ENCODE data around the gene WNT8A. TPM values are rescaled to one million over a fixed set of nuclear protein-coding genes. Genes with fewer than 3 reads are reported as not detected.
"Not testable (repeated sequence)": the region's sequence is repeated elsewhere in the genome, so short reads cannot be mapped to it uniquely, and the experiment has no call there.

The WNT8A gene
- total RNA-seq, 2 experiments from 2014 or later: not detected

DNA sequence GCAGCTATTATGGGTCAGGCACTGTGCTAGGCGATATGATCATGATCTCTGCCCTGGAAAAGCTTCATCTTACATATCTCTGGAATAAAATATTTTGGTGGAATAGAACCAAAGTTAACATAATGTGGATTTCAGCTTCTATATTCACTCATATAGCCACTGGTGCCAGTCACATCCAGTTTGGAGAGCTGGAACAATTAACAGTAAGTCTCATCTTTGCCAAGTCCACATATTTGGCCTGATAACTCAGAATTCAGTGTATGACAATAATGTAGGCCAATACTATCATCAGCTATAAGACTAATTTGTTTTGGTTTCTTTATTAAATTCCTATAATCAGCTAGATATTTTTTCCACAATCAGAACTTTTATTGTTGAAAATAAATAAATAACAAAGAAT lies 45.0 kb upstream of the WNT8A start:
- Mint-ChIP-seq H3K9me3 (no peaks in the 10 kb centered on the region), H3K27ac (no peak overlapping the region), H3K4me1 (ENCODE audit: low read depth) (peaks cover 12% of the 10 kb centered on the region), H3K27me3 (no peaks in the 10 kb centered on the region), H3K36me3 (ENCODE audit: low read depth) (no peaks in the 10 kb centered on the region), H3K4me3 (no peak overlapping the region)
- intact Hi-C loops (cut with micrococcal nuclease): no loop called here
- ChIA-PET POLR2A (interaction anchor here (0.8 to 1.0 kb wide), 2 partner anchors 18 to 41 kb away, joined by 3 to 4 read pairs; no protein-coding TSS in a partner anchor), CTCF (interaction anchor here (0.8 to 8.5 kb wide), 8 partner anchors 13 to 260 kb away, joined by 3 to 226 read pairs (median 4); partner anchors contain the start of gene NME5)
- ATAC-seq (no peak), DNase-seq (no peak)
- TF ChIP-seq, protein P1, sequence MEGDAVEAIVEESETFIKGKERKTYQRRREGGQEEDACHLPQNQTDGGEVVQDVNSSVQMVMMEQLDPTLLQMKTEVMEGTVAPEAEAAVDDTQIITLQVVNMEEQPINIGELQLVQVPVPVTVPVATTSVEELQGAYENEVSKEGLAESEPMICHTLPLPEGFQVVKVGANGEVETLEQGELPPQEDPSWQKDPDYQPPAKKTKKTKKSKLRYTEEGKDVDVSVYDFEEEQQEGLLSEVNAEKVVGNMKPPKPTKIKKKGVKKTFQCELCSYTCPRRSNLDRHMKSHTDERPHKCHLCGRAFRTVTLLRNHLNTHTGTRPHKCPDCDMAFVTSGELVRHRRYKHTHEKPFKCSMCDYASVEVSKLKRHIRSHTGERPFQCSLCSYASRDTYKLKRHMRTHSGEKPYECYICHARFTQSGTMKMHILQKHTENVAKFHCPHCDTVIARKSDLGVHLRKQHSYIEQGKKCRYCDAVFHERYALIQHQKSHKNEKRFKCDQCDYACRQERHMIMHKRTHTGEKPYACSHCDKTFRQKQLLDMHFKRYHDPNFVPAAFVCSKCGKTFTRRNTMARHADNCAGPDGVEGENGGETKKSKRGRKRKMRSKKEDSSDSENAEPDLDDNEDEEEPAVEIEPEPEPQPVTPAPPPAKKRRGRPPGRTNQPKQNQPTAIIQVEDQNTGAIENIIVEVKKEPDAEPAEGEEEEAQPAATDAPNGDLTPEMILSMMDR (IDR thresholded peaks at IDR 0.05): no peak

DNA sequence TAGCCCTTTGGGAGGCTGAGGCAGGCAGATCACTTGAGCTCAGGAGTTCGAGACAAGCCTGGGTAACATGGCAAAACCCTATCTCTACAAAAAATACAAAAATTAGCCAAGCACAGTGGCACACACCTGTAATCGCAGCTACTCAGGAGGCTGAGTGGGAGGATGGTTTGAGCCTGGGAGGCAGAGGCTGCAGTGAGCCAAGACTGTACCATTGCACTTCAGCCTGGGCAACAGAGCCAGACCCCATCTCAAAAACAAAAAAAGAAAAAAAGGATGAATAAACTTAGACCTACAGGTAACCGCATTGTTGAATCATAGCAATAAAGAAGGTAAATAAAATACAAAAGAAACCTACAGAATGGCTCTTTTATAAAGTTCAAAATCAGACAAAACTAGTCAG lies 38.5 kb upstream of the WNT8A start:
- H3K27me3 Mint-ChIP-seq; ATAC-seq; H3K36me3 Mint-ChIP-seq (ENCODE audit: low read depth); POLR2A ChIA-PET; H3K27ac Mint-ChIP-seq; H3K9me3 Mint-ChIP-seq; H3K4me1 Mint-ChIP-seq (ENCODE audit: low read depth); intact Hi-C loops (cut with micrococcal nuclease); DNase-seq; H3K4me3 Mint-ChIP-seq: not testable (repeated sequence)
- CTCF ChIA-PET: interaction anchor here (2.2 kb wide), 1 partner anchor 9 kb away, joined by 12 read pairs; no protein-coding TSS in a partner anchor

DNA sequence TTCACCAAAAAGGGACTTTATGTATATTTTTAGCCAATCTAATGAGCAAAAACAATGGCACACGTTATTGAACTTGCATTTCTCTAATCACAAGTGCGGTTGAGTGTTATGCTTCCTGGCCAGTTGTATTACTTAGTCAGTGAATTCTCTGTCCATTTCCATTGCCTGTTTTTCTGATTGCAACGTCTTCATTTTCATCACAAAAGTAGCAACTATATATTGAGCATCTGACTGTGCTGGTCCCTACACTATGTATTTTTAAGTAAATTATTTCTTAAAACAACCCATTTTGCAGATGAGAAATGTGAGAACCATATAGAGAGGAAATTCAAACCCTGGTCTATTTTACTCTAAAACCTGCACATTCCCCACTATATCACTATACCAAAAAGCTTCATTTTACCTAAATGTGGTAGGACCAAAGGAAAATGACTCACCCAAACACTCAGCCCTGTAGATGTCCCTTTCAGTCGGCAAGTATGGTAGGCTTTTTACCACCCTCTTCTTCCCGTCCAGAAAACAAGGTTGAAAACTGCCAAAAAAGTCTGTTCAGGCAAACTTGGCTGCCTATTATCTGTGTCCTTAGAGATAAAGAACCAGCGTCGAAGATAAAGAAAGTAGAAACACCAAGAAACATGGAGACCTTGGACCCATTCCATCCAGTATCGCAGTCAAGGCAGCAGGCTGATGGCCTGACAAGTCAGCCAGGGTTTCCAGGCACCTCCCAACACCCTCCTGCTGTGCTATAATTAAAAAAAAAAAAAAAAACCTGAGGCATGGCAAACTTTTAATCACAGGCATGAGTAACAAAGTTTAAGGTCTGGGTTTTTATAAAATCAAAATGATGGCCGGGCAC lies 32.2 kb upstream of the WNT8A start:
- Mint-ChIP-seq H3K27ac (no peak overlapping the region), H3K4me1 (ENCODE audit: low read depth) (peaks cover 2% of the 10 kb centered on the region), H3K36me3 (ENCODE audit: low read depth) (no peaks in the 10 kb centered on the region), H3K27me3 (peaks cover 4% of the 10 kb centered on the region), H3K4me3 (no peak overlapping the region), H3K9me3 (no peaks in the 10 kb centered on the region)
- DNase-seq (no peak), ATAC-seq (no peak)
- TF ChIP-seq, protein P1 (IDR thresholded peaks at IDR 0.05): no peak
- intact Hi-C loops (cut with micrococcal nuclease): no loop called here
- ChIA-PET POLR2A (no interaction called here), CTCF (interaction anchor here (1.4 kb wide), 1 partner anchor 16 kb away, joined by 4 read pairs; no protein-coding TSS in a partner anchor)

DNA sequence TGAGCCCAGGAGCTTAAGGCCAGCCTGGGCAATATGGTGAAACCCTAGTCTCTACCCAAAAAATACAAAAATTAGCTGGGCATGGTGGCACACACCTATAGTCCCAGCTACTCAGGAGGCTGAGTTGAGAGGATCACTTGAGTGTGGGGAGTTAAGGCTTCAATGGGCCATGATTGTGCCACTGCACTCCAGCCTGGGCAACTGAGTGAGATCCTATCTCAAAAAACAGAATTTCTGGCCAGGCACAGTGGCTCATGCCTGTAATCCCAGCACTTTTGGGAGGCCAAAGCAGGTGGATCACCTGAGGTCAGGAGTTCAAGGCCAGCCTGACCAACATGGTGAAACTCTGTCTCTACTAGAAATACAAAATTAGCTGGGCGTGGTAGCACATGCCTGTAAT lies 31.1 kb upstream of the WNT8A start:
- ATAC-seq; H3K4me1 Mint-ChIP-seq (ENCODE audit: low read depth); intact Hi-C loops (cut with micrococcal nuclease); H3K27ac Mint-ChIP-seq; POLR2A ChIA-PET; H3K4me3 Mint-ChIP-seq; H3K27me3 Mint-ChIP-seq; H3K36me3 Mint-ChIP-seq (ENCODE audit: low read depth); H3K9me3 Mint-ChIP-seq; DNase-seq: not testable (repeated sequence)
- CTCF ChIA-PET: interaction anchor here (1.4 to 1.6 kb wide), 2 partner anchors 16 to 17 kb away, joined by 4 to 10 read pairs; no protein-coding TSS in a partner anchor

DNA sequence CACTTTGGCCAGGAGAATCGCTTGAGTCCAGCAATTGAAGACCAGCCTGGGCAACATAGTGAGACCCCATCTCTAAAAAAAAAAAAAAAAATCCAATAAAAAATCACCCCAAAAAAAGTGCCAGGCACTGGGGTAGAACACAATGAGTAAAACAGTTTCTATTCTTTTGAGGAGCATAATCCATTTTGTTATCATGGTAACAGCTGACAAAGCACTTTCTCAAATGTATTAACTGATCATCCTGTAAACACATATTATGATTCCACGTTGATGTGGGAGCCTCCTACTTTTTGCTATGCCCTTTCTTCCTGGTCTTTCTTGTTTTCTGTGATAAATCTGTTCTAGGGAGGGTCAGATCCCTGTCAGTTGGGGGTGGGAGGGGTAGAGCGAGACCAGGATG lies 30.3 kb upstream of the WNT8A start:
- intact Hi-C loops (cut with micrococcal nuclease): no loop called here
- TF ChIP-seq, protein P1 (IDR thresholded peaks at IDR 0.05): no peak
- Mint-ChIP-seq H3K27me3 (peaks cover 4% of the 10 kb centered on the region), H3K9me3 (no peaks in the 10 kb centered on the region), H3K4me1 (ENCODE audit: low read depth) (peaks cover 2% of the 10 kb centered on the region), H3K4me3 (no peak overlapping the region), H3K27ac (no peak overlapping the region), H3K36me3 (ENCODE audit: low read depth) (no peaks in the 10 kb centered on the region)
- ChIA-PET POLR2A (no interaction called here), CTCF (interaction anchor here (1.6 to 5.2 kb wide), 2 partner anchors 15 to 17 kb away, joined by 10 to 24 read pairs; no protein-coding TSS in a partner anchor)
- DNase-seq (no peak), ATAC-seq (no peak)

DNA sequence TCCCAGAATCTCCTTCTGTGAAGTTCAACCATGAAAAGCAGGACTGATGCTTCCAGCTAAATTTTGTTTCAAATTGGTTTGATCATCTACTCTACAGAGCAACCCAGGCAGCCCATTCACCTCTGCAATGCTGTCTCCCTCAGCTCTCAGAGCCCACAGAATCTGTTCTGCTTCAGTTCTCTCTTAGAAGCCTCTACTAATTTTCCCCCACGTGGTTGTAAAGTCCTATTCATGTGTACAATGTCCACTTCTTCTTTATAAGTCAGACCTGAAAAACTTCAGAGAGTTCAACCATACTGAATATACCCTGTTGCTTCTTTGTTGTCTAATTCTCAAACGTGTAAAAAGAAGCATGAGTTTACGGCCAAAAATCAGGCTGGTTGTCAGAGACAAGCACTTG lies 29.6 kb upstream of the WNT8A start:
- intact Hi-C loops (cut with micrococcal nuclease): no loop called here
- H3K4me1 Mint-ChIP-seq (ENCODE audit: low read depth): peaks cover 2% of the 10 kb centered on the region
- peaks cover 4% of the 10 kb centered on the region for H3K27me3 Mint-ChIP-seq
- DNase-seq (no peak), ATAC-seq (no peak)
- no peak overlapping the region for H3K27ac Mint-ChIP-seq
- no peaks in the 10 kb centered on the region for H3K9me3 Mint-ChIP-seq
- CTCF ChIA-PET: interaction anchor here (1.6 to 5.2 kb wide), 3 partner anchors 14 to 18 kb away, joined by 10 to 24 read pairs (median 13); no protein-coding TSS in a partner anchor
- POLR2A ChIA-PET: no interaction called here
- TF ChIP-seq, protein P1 (IDR thresholded peaks at IDR 0.05): no peak
- H3K4me3 Mint-ChIP-seq: no peak overlapping the region
- no peaks in the 10 kb centered on the region for H3K36me3 Mint-ChIP-seq (ENCODE audit: low read depth)
